ENCODE results near the gene SEC16A. TPM values are rescaled to one million over a fixed set of nuclear protein-coding genes. Genes with fewer than 3 reads are reported as not detected.

Gene SEC16A
- total RNA-seq, 2 donors from 2014 or later, result 94.7 to 111 TPM

GRCh38 chr9:136507221-136507991 is 24.6 kb upstream of the SEC16A start:
- Histone ChIP-seq H3K27me3 (replicated peaks; ENCODE audit: insufficient read depth) (no peaks in the 10 kb centered on the region), H3K9me3 (no peaks in the 10 kb centered on the region), H3K36me3 (peaks cover 6 to 41% of the 10 kb centered on the region in 2 donors), H3K4me1 (replicated peaks) (no peaks in the 10 kb centered on the region), H3K27ac (no peak overlapping the region), H3K4me3 (no peak overlapping the region)
- intact Hi-C loops (cut with DNase I), result no loop called here
- 90% methylated on average over 27 of the region's 28 CpGs for WGBS
- TF ChIP-seq POLR2A (IDR thresholded peaks at IDR 0.05), result no peak
- TF ChIP-seq POLR2AphosphoS5 (IDR thresholded peaks at IDR 0.05), result no peak
- no peak for TF ChIP-seq CTCF (IDR thresholded peaks at IDR 0.05)
- no peak for DNase-seq (ENCODE audit: low spot score)

GRCh38 chr9:136506425-136506824 is 23.6 kb upstream of the SEC16A start:
- no peak for DNase-seq (ENCODE audit: low spot score)
- WGBS, result 89% methylated on average over 30 of the region's 30 CpGs
- TF ChIP-seq POLR2AphosphoS5 (IDR thresholded peaks at IDR 0.05) (no peak), POLR2A (IDR thresholded peaks at IDR 0.05) (no peak), CTCF (IDR thresholded peaks at IDR 0.05) (no peak)
- Histone ChIP-seq H3K4me1 (replicated peaks) (no peaks in the 10 kb centered on the region), H3K9me3 (no peaks in the 10 kb centered on the region), H3K27ac (no peak overlapping the region), H3K4me3 (no peak overlapping the region), H3K36me3 (peaks cover 6 to 41% of the 10 kb centered on the region in 2 donors), H3K27me3 (replicated peaks; ENCODE audit: insufficient read depth) (no peaks in the 10 kb centered on the region)
- intact Hi-C loops (cut with DNase I), result no loop called here

- Histone ChIP-seq H3K4me1 (replicated peaks) (no peaks in the 10 kb centered on the region), H3K36me3 (peaks cover 6 to 41% of the 10 kb centered on the region in 2 donors), H3K27ac (no peak overlapping the region), H3K9me3 (no peaks in the 10 kb centered on the region), H3K27me3 (replicated peaks; ENCODE audit: insufficient read depth) (no peaks in the 10 kb centered on the region), H3K4me3 (no peak overlapping the region)
- intact Hi-C loops (cut with DNase I), result no loop called here
- TF ChIP-seq POLR2AphosphoS5 (IDR thresholded peaks at IDR 0.05), result no peak
- no peak for TF ChIP-seq POLR2A (IDR thresholded peaks at IDR 0.05)
- no peak for TF ChIP-seq CTCF (IDR thresholded peaks at IDR 0.05)
- 89% methylated on average over 51 of the region's 51 CpGs for WGBS
- no peak for DNase-seq (ENCODE audit: low spot score)
Measured at GRCh38 chr9:136505406-136506403, 22.9 kb upstream of the SEC16A start.

GRCh38 chr9:136504512-136505348 is 21.9 kb upstream of the SEC16A start:
- Histone ChIP-seq H3K4me3 (no peak overlapping the region), H3K36me3 (peaks cover 6 to 41% of the 10 kb centered on the region in 2 donors), H3K27me3 (replicated peaks; ENCODE audit: insufficient read depth) (no peaks in the 10 kb centered on the region), H3K27ac (no peak overlapping the region), H3K4me1 (replicated peaks) (no peaks in the 10 kb centered on the region), H3K9me3 (no peaks in the 10 kb centered on the region)
- DNase-seq (ENCODE audit: low spot score), result no peak
- intact Hi-C loops (cut with DNase I), result no loop called here
- TF ChIP-seq POLR2AphosphoS5 (IDR thresholded peaks at IDR 0.05) (no peak), POLR2A (IDR thresholded peaks at IDR 0.05) (no peak), CTCF (IDR thresholded peaks at IDR 0.05) (no peak)
- WGBS, result 90% methylated on average over 64 of the region's 68 CpGs
